GM19438 (cell line): Measurements from ENCODE around the gene SSR2.

Experiments
- ATAC-seq: cut with Tn5 transposase; IDR thresholded peaks from one replicate; pipeline ENCODE4 v1.9.1; 2021; ENCODE audit warnings: low read depth; ENCODE audit not compliant: unreplicated experiment

Gene SSR2

GRCh38 chr1:156020293-156021092 lies at the start of gene SSR2:
Gene SSR2 (minus strand): TSS chr1:156020951. CDS start chr1:156020167, 784 bp downstream.
- peak; percentile 93 for ATAC-seq

GRCh38 chr1:156070548-156070947 lies 49.8 kb upstream of the SSR2 start:
- ATAC-seq: no peak

GRCh38 chr1:156069490-156070455 lies 49.0 kb upstream of the SSR2 start:
- ATAC-seq: no peak

GRCh38 chr1:156067262-156067661 lies 46.5 kb upstream of the SSR2 start:
- no peak for ATAC-seq

GRCh38 chr1:156065871-156066270 lies 45.1 kb upstream of the SSR2 start:
- no peak for ATAC-seq

- no peak for ATAC-seq
Observed at GRCh38 chr1:156065212-156065611, 44.5 kb upstream of the SSR2 start.

GRCh38 chr1:156064615-156065014 lies 43.9 kb upstream of the SSR2 start:
- ATAC-seq: no peak

GRCh38 chr1:156063997-156064285 lies 43.2 kb upstream of the SSR2 start:
- ATAC-seq: no peak

- no peak for ATAC-seq
Observed at GRCh38 chr1:156062189-156062588, 41.4 kb upstream of the SSR2 start.

- ATAC-seq: no peak
Observed at GRCh38 chr1:156060937-156061636, 40.3 kb upstream of the SSR2 start, which contains the start of gene RAB25. Gene RAB25 (plus strand): TSS chr1:156061160. CDS start chr1:156061401, 241 bp downstream.

GRCh38 chr1:156056326-156056849 lies 35.6 kb upstream of the SSR2 start:
- ATAC-seq: no peak

GRCh38 chr1:156055281-156056048 lies 34.7 kb upstream of the SSR2 start:
- no peak for ATAC-seq

GRCh38 chr1:156054500-156055280 lies 33.9 kb upstream of the SSR2 start, which contains the start of gene LAMTOR2:
Gene LAMTOR2 (plus strand): TSS chr1:156054782. CDS start chr1:156054890, 108 bp downstream.
- ATAC-seq: peak; percentile 65

GRCh38 chr1:156053768-156054499 lies 33.2 kb upstream of the SSR2 start, which contains the start of gene UBQLN4:
Gene UBQLN4 (minus strand): TSS chr1:156053798. CDS start chr1:156053701, 97 bp downstream.
- ATAC-seq: no peak

GRCh38 chr1:156052862-156053767 lies 32.4 kb upstream of the SSR2 start:
- ATAC-seq: no peak

GRCh38 chr1:156051011-156051725 lies 30.4 kb upstream of the SSR2 start:
- ATAC-seq: no peak

GRCh38 chr1:156050376-156050775 lies 29.6 kb upstream of the SSR2 start:
- ATAC-seq: no peak
